DMS114 treated with DMSO at 0.1 percent for 48 hours (cell line): ENCODE results near the gene ITPR2.

Source experiments
- DNase-seq: peaks from one replicate; lab custom pipeline; 2025; ENCODE audit not compliant: unreplicated experiment; lab: John Stamatoyannopoulos, UW

ITPR2 gene

DNA sequence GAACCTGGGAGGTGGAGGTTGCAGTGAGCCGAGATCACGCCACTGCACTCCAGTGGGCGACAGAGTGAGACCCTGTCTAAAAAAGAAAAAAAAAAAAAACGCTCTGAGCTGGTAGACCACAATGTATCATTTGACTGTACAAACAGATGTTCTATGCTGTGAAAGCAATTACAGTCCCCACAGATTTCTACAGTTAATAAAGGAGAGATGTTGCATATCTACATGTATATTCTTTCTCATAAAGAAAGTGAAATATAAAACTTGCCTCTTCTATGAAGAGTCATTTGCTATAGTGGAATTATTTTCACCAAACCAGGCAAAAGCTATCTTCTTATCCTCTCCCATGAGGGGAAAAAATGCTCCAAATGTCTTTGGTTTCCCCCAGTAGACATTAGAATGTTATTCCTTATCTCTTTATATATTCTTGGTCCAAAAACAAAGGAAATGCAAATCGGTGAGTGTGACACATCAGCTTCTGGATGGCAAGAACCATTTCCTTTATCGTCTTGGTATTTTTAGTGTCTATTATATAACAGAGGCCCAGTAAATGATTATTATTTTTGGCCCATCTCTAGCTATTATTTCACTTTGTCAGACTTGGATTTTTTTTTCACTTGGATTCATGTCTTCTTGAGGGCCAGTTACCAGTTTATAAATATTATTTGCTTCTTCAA, 407.3 kb downstream of the ITPR2 start:
- DNase-seq, result no peak

DNA sequence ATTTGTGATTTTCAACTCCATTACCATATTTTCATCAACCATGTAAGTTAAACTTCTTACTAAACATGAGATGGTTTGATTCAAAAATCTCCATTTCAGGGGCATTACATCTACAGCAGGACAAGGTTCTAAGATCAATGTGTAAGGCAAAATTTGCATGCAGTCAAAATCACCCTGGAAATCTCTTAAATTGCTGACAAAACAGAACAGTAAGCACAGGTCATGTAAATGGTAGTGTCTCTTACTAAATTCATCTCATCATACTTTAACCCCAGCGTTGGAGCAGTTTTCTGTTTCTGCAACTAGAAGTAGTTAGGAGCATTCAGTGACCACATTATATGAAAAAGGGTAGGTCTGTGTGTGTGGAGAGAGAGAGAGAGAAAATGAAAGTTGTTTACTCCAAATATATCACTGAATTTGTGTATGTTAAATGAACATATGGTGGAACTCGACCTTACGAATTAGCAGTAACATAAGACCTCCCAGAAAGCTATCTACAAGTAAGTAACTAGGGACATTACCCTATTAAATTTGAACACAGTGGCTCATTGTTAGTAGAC, 410.1 kb downstream of the ITPR2 start:
- no peak for DNase-seq

DNA sequence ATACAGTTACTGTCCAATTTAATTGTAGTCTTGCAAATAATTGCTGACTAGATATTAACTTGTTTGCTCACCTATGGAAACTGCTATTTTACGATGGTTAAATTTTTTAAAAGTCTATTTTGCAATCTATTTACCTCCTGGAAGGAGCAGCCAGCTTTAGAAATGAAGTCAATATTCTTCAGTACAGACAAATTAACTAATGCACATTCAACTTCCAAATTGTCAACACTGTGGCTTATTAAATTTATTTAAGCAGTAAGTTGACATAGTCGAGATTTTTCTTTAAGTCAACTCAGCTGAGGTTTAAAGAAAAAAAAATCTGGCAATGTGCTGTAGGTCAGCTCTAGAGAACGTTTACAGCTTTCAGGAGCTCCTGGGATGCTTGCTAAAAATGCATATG, 416.4 kb downstream of the ITPR2 start:
- DNase-seq, result no peak

DNA sequence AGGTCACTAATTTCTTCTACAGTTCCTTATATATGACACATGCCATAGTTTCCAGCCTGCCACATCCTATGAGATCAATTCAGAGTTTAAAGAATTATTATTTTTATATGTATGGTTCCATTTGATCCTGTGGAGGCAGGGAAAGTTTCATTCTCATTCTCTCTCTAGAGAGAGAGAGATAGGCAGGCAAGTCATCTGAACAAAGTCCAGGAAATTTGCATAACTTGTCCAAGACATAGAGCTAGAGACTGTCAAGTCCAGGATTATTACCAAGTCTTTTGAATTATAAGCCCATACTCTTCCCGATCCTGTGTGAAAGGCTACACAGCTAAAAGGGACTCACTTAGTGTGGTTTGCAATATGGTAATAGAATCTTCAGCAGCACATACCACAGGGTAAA, 422.3 kb downstream of the ITPR2 start:
- DNase-seq, result no peak

DNA sequence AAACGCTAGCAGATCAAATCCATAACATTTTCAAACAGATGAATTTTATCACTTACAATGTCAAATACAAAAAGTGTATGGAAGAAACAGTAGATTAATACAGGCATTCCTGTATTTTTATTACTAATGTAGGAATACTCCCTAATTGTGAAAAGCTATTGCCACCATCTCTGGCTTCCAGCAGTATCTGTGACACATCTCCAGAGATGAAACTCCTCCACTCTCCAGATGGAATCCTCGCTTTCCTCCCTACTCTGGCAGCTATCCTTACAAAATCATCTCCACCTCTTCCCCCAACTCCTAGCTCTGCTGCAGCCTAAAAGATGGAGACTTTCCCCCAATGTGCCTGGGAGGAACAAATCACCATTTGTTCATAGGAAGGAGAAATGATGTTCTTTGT, 426.2 kb downstream of the ITPR2 start:
- DNase-seq, result no peak

DNA sequence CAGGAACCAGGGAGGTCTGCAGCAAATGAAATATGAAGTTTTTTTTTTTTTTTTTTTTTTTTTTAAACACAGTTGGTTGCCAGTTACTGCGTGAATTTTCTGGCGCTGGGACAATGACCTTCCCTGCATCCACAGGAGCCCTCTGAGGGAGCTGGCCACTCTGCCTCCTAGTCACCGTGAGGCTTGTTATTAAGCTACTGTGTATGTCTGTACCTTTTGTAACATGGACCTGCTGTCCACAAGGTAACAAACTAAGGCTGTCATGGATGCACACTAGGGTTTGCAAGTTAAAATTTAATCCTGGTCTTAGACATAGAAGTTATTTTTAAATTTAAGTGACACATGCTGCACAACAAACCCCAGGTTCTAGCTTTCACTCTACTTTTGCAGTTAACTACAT, 426.6 kb downstream of the ITPR2 start:
- no peak for DNase-seq

DNA sequence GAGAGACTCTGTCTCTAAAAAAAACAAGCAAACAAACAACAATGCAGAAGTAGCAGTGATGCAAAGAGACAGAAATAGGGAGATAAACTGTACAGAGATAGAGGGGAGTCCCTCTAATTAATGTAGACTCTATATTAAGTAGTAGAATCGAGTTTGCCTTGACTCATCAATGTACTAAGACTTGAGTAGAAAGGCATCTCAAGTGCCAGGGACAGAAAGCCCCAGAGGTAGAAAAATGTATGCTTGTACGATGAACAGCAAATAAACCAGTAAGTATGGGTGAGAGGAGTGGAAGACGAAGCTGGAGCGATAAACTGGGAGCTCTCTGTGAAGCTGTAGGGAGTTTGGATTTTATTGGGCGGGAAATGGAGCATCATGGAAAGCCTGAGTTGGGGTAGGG, 429.4 kb downstream of the ITPR2 start:
- no peak for DNase-seq

DNA sequence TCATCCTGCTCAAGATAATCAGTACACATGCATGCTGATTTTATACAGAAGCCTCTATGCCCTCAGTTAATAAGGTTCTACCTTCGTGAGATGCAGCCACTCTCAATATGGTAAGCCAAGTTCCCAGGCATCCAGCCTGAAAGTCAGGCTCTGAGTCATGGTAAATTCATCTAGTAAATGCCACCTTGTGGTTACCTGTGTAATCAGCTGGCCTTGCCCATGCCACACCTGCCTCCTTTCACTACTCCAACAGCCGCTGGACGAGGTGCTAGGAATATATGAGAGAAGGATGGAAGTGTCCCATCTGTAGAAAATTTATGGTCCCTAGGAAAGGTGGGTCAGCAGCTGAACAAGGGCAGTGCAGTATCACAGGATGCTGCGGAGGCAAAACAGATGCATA, 430.3 kb downstream of the ITPR2 start:
- DNase-seq, result no peak

DNA sequence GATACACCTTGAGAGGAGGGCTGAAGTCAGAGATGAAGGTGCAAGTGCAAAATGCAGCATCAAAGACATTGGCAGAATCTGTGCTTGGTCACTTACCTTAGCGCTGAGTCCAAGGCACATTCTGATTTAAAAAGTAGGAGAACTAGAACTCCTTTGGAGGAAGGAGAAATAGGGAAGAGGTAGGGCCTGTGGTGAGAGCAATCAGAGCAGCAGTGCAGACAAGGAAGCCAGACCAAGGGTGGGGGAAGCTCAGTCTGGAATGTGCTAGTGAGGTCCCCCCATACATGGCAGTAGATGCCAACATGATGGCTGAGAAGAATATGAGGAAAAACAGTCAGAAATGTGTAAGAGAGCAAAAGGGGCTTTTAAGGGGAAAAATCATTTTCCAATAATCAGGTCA, 431.1 kb downstream of the ITPR2 start:
- DNase-seq, result no peak

DNA sequence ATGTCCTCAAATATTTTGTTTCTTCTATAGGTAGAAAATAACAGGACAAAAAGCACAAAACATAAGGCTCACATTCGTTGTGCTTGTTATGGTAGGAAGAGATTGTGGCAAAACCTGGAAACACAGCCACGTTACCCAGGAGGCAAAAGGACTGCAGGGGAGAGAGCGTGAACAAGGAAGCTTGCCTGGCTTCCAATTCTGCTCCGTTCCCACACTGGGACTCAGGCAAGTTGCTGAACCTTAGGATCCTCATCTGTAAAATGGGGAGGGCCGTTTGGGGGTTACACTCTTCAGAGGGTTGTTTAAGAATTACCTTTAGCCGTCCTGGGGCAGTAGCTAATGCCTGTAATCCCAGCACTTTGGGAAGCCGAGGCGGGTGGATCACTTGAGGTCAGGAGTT, 432.4 kb downstream of the ITPR2 start:
- no peak for DNase-seq

DNA sequence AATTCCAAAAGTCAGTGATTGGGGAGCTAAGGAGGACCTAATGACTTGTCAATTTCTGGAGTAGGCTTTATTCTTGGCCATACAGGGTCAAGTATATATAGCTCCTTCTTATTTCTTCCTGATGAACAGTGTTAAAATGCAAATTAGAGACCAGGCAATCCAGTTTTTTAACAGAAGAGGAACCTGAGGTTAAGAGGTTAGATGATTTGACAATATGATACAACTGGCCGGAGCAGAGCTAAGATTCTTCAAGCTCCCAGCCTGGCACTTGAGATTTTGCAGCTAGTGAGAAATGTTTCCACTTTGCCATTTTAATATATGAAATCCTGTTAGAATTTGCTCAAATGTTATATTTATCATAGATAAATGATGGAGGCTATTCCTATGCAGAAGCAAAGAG, 433.6 kb downstream of the ITPR2 start:
- DNase-seq, result no peak

DNA sequence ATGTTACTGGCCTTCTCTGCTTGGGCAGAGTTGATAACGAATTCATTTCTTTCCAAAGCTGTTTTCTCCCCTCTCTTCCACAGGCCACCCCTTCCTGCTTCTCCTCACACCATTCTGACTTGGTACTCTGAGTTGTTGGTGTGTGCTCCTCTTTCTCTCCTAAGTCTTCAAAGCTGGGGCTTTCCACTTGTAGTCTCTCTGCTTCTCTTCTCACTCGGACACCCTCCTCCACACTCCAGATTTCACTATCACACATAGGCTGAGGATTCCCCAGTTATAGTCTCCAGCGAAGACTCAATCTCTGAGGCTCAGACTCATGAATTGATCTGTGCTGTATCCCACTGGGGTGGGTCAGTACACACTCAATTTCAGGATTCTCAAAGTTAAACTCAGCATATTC, 436.6 kb downstream of the ITPR2 start:
- no peak for DNase-seq

DNA sequence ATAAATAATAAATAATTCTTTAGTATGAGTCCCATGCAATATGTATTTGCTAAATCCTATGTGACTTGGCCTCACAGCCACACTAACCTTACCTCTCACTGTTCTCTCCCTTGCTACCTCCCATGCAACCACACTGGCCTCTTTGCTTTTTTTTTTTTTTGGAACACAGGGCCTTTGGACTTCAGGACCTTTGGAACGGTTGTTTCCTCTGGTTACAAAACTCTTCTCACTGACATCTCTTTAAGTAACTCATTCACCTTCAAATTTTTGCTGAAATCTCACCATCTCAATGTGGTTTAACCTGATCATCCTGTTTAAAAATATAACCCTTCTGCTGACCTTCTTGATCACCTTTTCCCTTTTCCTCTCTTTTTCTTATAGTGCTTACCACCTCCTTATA, 443.7 kb downstream of the ITPR2 start:
- DNase-seq, result no peak

DNA sequence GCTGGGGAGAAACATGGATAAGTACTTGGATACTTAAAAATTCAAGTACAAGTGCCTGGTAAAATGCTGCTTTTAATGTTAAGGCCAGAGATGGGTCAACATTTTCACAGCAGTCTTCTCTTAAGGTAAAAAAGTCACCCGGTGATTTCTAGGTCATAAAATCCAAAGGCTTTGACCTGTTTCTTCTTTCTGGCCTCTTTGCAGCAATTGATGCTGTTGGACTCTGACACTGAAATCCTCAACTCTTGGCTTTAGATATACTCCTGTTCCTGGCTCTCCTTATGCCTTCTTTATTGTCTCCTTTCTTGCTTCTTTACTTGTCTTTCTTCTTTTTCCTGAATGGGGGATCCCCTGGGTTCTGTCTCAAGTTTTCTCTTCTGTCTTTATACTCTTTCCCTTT, 448.5 kb downstream of the ITPR2 start:
- no peak for DNase-seq

DNA sequence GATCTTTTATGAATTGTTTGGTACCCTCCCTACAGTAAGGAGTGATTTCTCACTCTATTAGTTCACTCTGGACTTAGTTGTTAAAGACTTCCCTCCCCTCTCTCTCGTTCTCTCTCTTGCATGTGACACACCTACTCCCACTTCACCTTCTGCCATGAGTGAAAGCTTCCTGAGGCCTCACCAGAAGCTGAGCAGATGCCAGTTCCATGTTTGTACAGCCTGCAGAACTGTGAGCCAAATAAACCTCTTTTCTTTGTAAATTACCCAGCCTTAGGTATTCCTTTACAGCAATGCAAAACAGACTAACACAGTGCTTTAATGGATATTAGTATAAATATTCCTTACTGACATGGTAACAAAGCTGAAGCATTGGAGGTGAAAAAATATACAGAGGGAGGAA, 450.0 kb downstream of the ITPR2 start:
- DNase-seq, result no peak

DNA sequence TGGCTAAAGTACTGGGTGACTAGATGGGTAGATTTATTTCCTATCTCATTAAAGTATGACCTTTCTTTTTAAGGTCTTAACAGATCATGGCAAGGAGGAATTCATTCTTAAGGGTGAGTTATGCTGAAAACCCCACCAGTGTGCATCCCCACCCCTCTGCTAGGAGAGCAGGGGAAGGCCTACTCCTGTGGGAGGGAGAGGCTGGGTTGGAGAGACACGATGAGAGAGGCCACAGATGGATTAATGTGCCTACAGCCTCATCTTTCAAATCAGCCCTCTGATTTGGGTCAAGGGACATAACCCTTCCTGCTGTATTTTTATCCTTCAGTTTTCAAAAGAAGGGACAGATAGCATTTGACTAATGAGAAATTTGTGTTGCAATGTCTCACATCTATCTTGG, 452.1 kb downstream of the ITPR2 start:
- DNase-seq, result no peak

DNA sequence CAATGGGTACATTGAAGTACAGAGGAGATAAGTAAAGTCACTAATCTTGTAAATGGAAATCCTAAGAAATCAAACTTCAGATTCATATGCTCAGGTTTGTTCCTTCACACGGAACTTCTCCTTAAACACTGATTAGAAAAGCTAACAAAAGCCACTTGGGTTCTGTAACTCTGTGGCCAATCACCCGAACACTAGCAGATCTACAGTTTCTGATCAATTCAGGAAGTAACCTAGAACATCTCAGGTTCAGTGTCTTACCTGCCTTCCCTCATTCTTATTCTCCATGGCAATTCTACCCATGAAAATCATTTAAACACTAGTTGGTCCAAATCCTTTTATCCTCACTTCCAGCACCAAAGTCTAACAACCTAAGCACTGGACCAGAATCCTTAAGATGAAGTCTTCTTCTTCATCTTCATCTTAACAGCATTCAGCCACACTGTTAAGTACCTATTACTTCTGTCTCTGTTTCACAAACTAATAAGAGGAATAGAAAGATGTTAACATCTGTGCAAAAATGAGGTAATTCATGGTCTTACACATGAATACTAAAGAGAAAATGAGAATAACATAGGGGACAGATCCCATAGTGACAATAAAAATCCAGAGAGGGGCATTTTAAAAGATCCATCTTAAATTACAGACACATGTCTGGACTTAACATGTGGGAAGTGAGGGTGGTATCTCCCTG, 453.1 kb downstream of the ITPR2 start:
- no peak for DNase-seq

DNA sequence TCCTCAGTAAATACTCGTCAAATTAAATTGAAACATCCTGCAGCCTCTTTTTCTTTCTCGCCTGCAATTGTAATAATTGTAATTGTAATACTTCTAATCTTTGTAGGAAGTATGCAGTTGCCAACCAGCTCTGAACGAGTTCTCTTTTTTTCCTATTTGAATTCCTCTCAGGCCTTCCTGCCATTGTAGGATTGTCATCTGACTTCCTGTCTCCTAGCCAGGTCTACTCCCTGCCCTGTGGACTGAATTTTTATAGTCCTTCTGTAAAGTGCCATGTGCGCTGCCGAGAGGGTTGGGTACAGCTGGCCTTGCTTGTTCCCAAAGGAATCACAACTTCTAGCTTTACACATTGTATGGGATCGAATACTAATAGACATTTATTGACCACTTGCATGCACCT, 454.3 kb downstream of the ITPR2 start:
- DNase-seq, result no peak

DNA sequence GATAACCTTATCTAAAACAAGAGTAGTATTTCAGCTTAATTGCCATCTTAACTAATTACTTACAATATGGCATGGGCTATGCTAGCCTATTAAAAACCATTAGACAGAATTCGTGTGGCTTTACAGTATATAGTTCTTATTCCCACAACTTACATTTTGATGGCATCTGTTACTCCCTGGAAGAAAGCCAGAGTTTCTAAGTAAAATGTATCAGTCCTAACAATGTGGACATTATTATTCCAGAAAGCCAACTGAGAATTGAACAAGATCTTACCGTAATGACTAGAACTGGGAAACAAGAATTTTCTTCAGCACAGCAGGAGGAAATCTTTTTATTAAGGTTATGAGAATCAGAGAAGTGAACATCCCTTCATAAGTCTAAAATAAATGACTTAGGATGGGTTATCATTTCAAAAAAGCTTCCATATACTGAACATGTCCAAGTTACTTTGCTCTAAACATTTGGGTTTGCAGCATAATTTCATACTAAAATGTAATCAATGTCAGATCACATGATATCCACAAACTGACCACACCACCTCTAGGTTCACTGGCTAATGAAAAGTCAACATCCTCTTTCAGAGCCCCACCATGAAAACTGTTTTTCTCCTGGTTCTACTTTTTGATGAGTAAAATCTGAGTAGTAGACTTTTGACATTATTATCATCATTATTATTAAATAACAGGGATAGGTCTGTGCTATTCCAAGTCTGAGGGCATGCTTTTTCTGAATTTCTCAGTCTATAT, 457.9 kb downstream of the ITPR2 start:
- no peak for DNase-seq

DNA sequence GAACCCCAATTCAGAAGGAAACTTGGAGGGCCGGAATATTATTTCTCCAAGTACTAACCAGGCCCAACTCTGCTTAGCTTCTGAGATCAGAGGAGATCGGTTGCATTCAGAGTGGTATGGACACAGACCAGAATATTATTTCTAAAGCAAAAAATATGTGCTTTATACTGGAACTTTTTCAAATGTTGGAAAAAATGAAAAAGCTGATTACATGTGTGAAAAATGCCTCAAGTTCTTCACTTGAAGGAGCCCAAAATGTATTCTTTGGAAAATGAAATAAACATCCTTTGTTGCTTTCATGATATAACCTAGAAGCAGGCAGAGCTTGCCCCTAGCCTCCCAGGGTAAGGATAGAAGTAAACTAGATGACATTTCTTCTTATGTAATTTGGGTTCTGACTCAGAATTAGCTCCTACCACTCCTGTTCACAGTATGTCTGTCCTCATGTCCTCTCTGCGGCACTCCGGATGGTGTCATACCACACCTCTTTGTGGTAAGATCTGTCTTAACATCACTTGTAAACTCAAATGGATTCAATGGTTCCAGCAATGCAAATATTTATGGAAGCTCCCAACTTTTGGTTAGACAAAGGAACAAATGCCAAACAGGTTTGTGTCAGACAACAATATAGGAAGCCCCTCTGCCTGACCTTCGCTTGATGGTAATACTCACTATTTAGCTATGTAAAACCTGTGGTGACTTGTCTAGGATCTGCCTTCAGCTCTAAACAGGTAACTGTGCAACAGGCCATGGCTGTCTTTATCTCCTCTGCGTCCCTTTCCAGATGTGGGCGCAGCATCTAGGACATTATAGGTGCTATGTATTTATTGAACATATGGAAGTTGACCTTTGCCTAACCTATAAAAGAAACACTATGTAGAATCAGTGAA, 459.1 kb downstream of the ITPR2 start:
- no peak for DNase-seq

DNA sequence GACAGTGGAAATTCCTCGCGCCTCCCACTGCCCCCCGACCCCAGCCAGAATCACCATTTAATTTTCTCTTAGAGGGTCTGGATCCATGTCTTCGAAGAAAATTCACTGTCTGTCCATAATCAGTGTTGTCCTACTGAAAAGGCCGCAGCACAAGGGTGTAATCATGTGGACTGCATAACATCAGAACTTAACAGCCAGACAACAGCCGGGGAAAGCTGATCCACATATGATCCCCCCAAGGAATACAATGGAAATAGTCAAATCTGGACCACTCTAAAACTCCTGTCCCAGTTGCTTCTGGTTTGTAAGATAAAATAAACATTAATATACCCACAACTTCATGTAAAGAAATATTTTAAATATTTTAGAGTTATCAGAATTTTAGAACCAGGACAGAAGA, 460.1 kb downstream of the ITPR2 start:
- DNase-seq, result no peak
